ENCODE measurements around the gene IL13RA2.
A peak's percentile ranks its signal among the peaks of the same experiment; 100 is the strongest.

IL13RA2 gene

GRCh38 chrX:115013705-115014104 lies 3.7 kb downstream of the IL13RA2 start:
- DNase-seq, result no peak
- in situ Hi-C loops (cut with MboI; ENCODE audit: low pct_unique_long_range_greater_than_20kb, low sequenced_read_pairs), result no loop called here

- DNase-seq, result no peak
- in situ Hi-C loops (cut with MboI; ENCODE audit: low pct_unique_long_range_greater_than_20kb, low sequenced_read_pairs), result no loop called here
Observed at GRCh38 chrX:115011428-115011827, 6.0 kb downstream of the IL13RA2 start.

- DNase-seq, result no peak
- in situ Hi-C loops (cut with MboI; ENCODE audit: low pct_unique_long_range_greater_than_20kb, low sequenced_read_pairs), result no loop called here
Observed at GRCh38 chrX:114999906-115000305, 17.5 kb downstream of the IL13RA2 start.

GRCh38 chrX:114997779-114998178 lies 19.6 kb downstream of the IL13RA2 start:
- in situ Hi-C loops (cut with MboI; ENCODE audit: low pct_unique_long_range_greater_than_20kb, low sequenced_read_pairs), result no loop called here
- no peak for DNase-seq

- DNase-seq, result no peak
- in situ Hi-C loops (cut with MboI; ENCODE audit: low pct_unique_long_range_greater_than_20kb, low sequenced_read_pairs), result no loop called here
Observed at GRCh38 chrX:114985967-114986592, 31.3 kb downstream of the IL13RA2 start.

GRCh38 chrX:114976292-114976691 lies 41.1 kb downstream of the IL13RA2 start:
- in situ Hi-C loops (cut with MboI; ENCODE audit: low pct_unique_long_range_greater_than_20kb, low sequenced_read_pairs), result no loop called here
- no peak for DNase-seq

- no peak for DNase-seq
- in situ Hi-C loops (cut with MboI; ENCODE audit: low pct_unique_long_range_greater_than_20kb, low sequenced_read_pairs), result no loop called here
Observed at GRCh38 chrX:114973013-114973412, 44.4 kb downstream of the IL13RA2 start.

- no peak for DNase-seq
- in situ Hi-C loops (cut with MboI; ENCODE audit: low pct_unique_long_range_greater_than_20kb, low sequenced_read_pairs), result no loop called here
Observed at GRCh38 chrX:114970806-114971205, 46.6 kb downstream of the IL13RA2 start.

GRCh38 chrX:114964374-114964773 lies 53.0 kb downstream of the IL13RA2 start:
- DNase-seq, result no peak

GRCh38 chrX:114962209-114962608 lies 55.2 kb downstream of the IL13RA2 start:
- in situ Hi-C loops (cut with MboI; ENCODE audit: low pct_unique_long_range_greater_than_20kb, low sequenced_read_pairs), result no loop called here
- no peak for DNase-seq

More at GRCh38 chrX:114964374-114964773, 53.0 kb downstream of the IL13RA2 start:
- in situ Hi-C loops (cut with MboI; ENCODE audit: low pct_unique_long_range_greater_than_20kb, low sequenced_read_pairs), result no loop called here

GRCh38 chrX:114959729-114960128 lies 57.7 kb downstream of the IL13RA2 start:
- DNase-seq, result peak; percentile 3
- in situ Hi-C loops (cut with MboI; ENCODE audit: low pct_unique_long_range_greater_than_20kb, low sequenced_read_pairs), result no loop called here

Data from KBM-7 (cell line).